ENCODE measurements around the gene IL36G.

DNA sequence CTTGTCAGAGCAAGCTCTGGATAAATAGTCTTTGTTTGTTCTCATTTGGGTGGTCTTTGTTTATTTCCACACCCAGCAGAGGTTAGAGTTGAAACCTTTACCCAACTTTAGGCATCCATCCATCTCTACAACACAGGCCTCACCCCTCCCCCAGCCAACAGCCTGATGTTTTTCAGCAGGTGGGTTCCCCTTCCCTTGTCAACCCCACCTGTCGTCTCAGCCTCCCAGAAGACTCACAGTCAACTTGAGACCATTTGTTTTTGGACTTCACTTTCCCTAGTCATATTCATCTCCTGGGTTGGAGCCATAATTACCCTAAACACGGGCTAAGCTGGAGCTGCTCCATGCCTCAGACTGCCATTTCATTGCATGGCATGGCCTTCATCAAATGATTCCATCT lies 31.7 kb upstream of the IL36G start:
- TF ChIP-seq ZNF232 (CRISPR knock-in tag; IDR thresholded peaks at IDR 0.05; ENCODE audit: borderline replicate concordance) (no peak), ZNF746 (CRISPR knock-in tag; IDR thresholded peaks at IDR 0.05) (no peak)

Measured in HepG2 (cell line).